Measurements from ENCODE around the gene LRRK1. TPM values are rescaled to one million over a fixed set of nuclear protein-coding genes. Genes with fewer than 3 reads are reported as not detected.
"Not testable (repeated sequence)": the region's sequence is repeated elsewhere in the genome, so short reads cannot be mapped to it uniquely, and the experiment has no call there.

Gene LRRK1
- total RNA-seq, 1 donor from 2014 or later = 14.0 TPM

- DNase-seq (ENCODE audit: low spot score) = peak; percentile 61
These were observed 173.2 kb downstream of the LRRK1 start for GRCh38 chr15:101092156-101092866.

- DNase-seq (ENCODE audit: low spot score) = no peak
These were observed 173.7 kb downstream of the LRRK1 start for GRCh38 chr15:101092867-101093202.

GRCh38 chr15:101093958-101094357 lies 174.8 kb downstream of the LRRK1 start:
- DNase-seq (ENCODE audit: low spot score) = no peak

- DNase-seq (ENCODE audit: low spot score) = not testable (repeated sequence)
These were observed 176.7 kb downstream of the LRRK1 start for GRCh38 chr15:101095796-101096406.

- no peak for DNase-seq (ENCODE audit: low spot score)
These were observed 178.0 kb downstream of the LRRK1 start for GRCh38 chr15:101097111-101097510.

GRCh38 chr15:101099183-101099582 lies 180.0 kb downstream of the LRRK1 start:
- DNase-seq (ENCODE audit: low spot score) = no peak

GRCh38 chr15:101100118-101100517 lies 181.0 kb downstream of the LRRK1 start:
- no peak for DNase-seq (ENCODE audit: low spot score)

- DNase-seq (ENCODE audit: low spot score) = no peak
These were observed 181.7 kb downstream of the LRRK1 start for GRCh38 chr15:101100593-101101442.

- no peak for DNase-seq (ENCODE audit: low spot score)
These were observed 182.5 kb downstream of the LRRK1 start for GRCh38 chr15:101101676-101102075.

GRCh38 chr15:101102746-101103145 lies 183.6 kb downstream of the LRRK1 start:
- DNase-seq (ENCODE audit: low spot score) = no peak

GRCh38 chr15:101103598-101103997 lies 184.4 kb downstream of the LRRK1 start:
- DNase-seq (ENCODE audit: low spot score) = no peak

- no peak for DNase-seq (ENCODE audit: low spot score)
These were observed 185.0 kb downstream of the LRRK1 start for GRCh38 chr15:101104141-101104540.

- DNase-seq (ENCODE audit: low spot score) = peak; percentile 48
These were observed 186.1 kb downstream of the LRRK1 start for GRCh38 chr15:101105059-101105891.

GRCh38 chr15:101107101-101107500 lies 187.9 kb downstream of the LRRK1 start:
- no peak for DNase-seq (ENCODE audit: low spot score)

GRCh38 chr15:101107625-101108460 lies 188.7 kb downstream of the LRRK1 start:
- DNase-seq (ENCODE audit: low spot score) = peak; percentile 68

GRCh38 chr15:101108461-101108775 lies 189.3 kb downstream of the LRRK1 start:
- DNase-seq (ENCODE audit: low spot score) = no peak

- no peak for DNase-seq (ENCODE audit: low spot score)
These were observed 189.6 kb downstream of the LRRK1 start for GRCh38 chr15:101108791-101109190.

GRCh38 chr15:101110681-101111569 lies 191.8 kb downstream of the LRRK1 start:
- no peak for DNase-seq (ENCODE audit: low spot score)

GRCh38 chr15:101111570-101112262 lies 192.6 kb downstream of the LRRK1 start:
- DNase-seq (ENCODE audit: low spot score) = no peak

All from umbilical cord (tissue), 2 donors.